C1 segment of cervical spinal cord (tissue), 14 donors: ENCODE data around the gene TRAF3IP1.

Source experiments
- DNase-seq, 14 donors: peaks; one replicate each; lab custom pipeline; 2025; lab: John Stamatoyannopoulos, UW

TRAF3IP1 gene

GRCh38 chr2:238445409-238446190, 125.3 kb downstream of the TRAF3IP1 start:
- DNase-seq, result no peak

GRCh38 chr2:238446371-238446770, 126.1 kb downstream of the TRAF3IP1 start:
- DNase-seq, result no peak

GRCh38 chr2:238448031-238448955, 128.0 kb downstream of the TRAF3IP1 start:
- no peak for DNase-seq

GRCh38 chr2:238449241-238449640, 128.9 kb downstream of the TRAF3IP1 start:
- no peak for DNase-seq

GRCh38 chr2:238449909-238450417, 129.6 kb downstream of the TRAF3IP1 start:
- DNase-seq, result peak in 7 of 14 donors; percentile 8 to 87 (median 20)

GRCh38 chr2:238450440-238450861, 130.1 kb downstream of the TRAF3IP1 start:
- DNase-seq, result no peak
